NB4 (cell line): ENCODE results near the gene PLXNC1.

Source experiments
- CTCF ChIP-seq: IDR thresholded peaks from one replicate; pipeline ENCODE4 v1.5.1; 2012; ENCODE audit warnings: low read depth, low read length
- MAX ChIP-seq: IDR thresholded peaks from 2 replicates; pipeline ENCODE4 v1.6.1; 2011; ENCODE audit warnings: low read depth, low read length

GRCh38 chr12:94262228-94263010, 114.0 kb downstream of the PLXNC1 start:
- TF ChIP-seq MAX, result peak; percentile 39; the same call in 1 of the 2 replicates
- TF ChIP-seq CTCF, result no peak
